ENCODE data around the gene CATSPERD. TPM values are rescaled to one million over a fixed set of nuclear protein-coding genes. Genes with fewer than 3 reads are reported as not detected.

The CATSPERD gene
- total and polyA plus RNA-seq, 9 of the 15 experiments (the other 6 are each of a cell fraction or from before 2014, with no cell fraction given) = not detected

- peak in 1 of 2 experiments; percentile 86; a peak in 2 of 4 replicates for TF ChIP-seq ZNF639 (CRISPR knock-in tag; conservative IDR thresholded peaks at IDR 0.05 in 1 of 2, IDR thresholded peaks at IDR 0.05 in 1 of 2)
- peak in 1 of 2 experiments; percentile 57; a peak in 1 of 4 replicates for TF ChIP-seq BCLAF1 (IDR thresholded peaks at IDR 0.05; ENCODE audit: borderline replicate concordance in 1 of 2, control insufficient read depth in 1 of 2, low read depth in 2 of 2, low read length in 1 of 2)
- 0 out of 2 replicates have a peak, but pooled peaks have one; percentile 72 for TF ChIP-seq E2F1 (CRISPR knock-in tag; IDR thresholded peaks at IDR 0.05)
- TF ChIP-seq DPF2 (IDR thresholded peaks at IDR 0.05) = 0 out of 2 replicates have a peak, but pooled peaks have one; percentile 13
- TF ChIP-seq ZNF592 (IDR thresholded peaks at IDR 0.05) = peak; percentile 73
- TF ChIP-seq KDM4B (IDR thresholded peaks at IDR 0.05; ENCODE audit: borderline replicate concordance in 2 of 2, low read depth in 1 of 2) = no peak
- TF ChIP-seq TRIM25 (IDR thresholded peaks at IDR 0.05; ENCODE audit: borderline replicate concordance) = no peak
- TF ChIP-seq TAF1 (IDR thresholded peaks at IDR 0.05; ENCODE audit: control insufficient read depth, extremely low read depth, insufficient read depth, low read length, severe bottlenecking) = peak; percentile 100
- no peak for TF ChIP-seq CHD2 (IDR thresholded peaks at IDR 0.05; ENCODE audit: low read depth, low read length)
Measured at GRCh38 chr19:5690125-5690954, 30.1 kb upstream of the CATSPERD start, which contains the start of gene RPL36 (continued).

Measured in K562 (cell line).